ENCODE results near the gene TECPR2.

GRCh38 chr14:102500713-102501112 is 138.0 kb downstream of the TECPR2 start:
- TF ChIP-seq HNF4A (CRISPR knock-in tag; IDR thresholded peaks at IDR 0.05) (no peak), GTF3A (CRISPR knock-in tag; conservative IDR thresholded peaks at IDR 0.05) (no peak), ZNF558 (CRISPR knock-in tag; IDR thresholded peaks at IDR 0.05; ENCODE audit: borderline replicate concordance) (no peak), PRDM4 (CRISPR knock-in tag; IDR thresholded peaks at IDR 0.05; ENCODE audit: borderline replicate concordance) (no peak), TFE3 (CRISPR knock-in tag; IDR thresholded peaks at IDR 0.05) (no peak)
